HFF-Myc (cell line): ENCODE data around the gene ETV6.

Experiments used
- DNase-seq: peaks from one replicate; pipeline ENCODE4 v3.0.0-alpha.2; 2011; ENCODE audit warnings: low read depth; ENCODE audit errors: extremely low read depth
- H3K4me3 ChIP-seq: replicated peaks from 2 replicates; pipeline ENCODE4 v1.5.1; 2011; ENCODE audit warnings: low read depth, mild to moderate bottlenecking, control low read depth, low read length
- TF ChIP-seq, protein P1 (sequence below): IDR thresholded peaks from 2 replicates; pipeline ENCODE4 v1.5.1; 2012; ENCODE audit warnings: mild to moderate bottlenecking, low read depth, low read length, control low read depth; ENCODE audit errors: missing control alignments

Gene ETV6

DNA sequence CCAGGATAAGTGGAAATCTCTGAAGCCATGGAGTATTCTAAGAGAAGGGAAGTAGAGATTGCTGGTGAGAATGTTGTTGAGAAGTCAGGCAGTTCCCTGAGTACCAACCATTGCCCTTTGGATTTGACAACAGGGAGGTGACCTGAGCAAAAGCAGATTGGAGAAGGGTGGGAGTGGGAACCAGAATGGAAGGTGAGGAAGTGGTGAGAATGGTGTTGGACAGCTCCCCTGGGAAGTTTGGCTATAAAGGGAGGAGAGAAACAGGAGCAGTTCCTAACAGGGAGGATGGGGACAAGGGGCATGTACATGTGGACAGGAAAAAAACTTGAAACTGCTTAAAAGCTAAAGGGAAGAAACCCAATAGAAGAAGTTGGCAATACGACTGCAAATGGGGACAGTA, 198.1 kb downstream of the ETV6 start:
- TF ChIP-seq, protein P1, sequence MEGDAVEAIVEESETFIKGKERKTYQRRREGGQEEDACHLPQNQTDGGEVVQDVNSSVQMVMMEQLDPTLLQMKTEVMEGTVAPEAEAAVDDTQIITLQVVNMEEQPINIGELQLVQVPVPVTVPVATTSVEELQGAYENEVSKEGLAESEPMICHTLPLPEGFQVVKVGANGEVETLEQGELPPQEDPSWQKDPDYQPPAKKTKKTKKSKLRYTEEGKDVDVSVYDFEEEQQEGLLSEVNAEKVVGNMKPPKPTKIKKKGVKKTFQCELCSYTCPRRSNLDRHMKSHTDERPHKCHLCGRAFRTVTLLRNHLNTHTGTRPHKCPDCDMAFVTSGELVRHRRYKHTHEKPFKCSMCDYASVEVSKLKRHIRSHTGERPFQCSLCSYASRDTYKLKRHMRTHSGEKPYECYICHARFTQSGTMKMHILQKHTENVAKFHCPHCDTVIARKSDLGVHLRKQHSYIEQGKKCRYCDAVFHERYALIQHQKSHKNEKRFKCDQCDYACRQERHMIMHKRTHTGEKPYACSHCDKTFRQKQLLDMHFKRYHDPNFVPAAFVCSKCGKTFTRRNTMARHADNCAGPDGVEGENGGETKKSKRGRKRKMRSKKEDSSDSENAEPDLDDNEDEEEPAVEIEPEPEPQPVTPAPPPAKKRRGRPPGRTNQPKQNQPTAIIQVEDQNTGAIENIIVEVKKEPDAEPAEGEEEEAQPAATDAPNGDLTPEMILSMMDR, result no peak
- no peak overlapping the region for H3K4me3 ChIP-seq
- DNase-seq, result no peak

DNA sequence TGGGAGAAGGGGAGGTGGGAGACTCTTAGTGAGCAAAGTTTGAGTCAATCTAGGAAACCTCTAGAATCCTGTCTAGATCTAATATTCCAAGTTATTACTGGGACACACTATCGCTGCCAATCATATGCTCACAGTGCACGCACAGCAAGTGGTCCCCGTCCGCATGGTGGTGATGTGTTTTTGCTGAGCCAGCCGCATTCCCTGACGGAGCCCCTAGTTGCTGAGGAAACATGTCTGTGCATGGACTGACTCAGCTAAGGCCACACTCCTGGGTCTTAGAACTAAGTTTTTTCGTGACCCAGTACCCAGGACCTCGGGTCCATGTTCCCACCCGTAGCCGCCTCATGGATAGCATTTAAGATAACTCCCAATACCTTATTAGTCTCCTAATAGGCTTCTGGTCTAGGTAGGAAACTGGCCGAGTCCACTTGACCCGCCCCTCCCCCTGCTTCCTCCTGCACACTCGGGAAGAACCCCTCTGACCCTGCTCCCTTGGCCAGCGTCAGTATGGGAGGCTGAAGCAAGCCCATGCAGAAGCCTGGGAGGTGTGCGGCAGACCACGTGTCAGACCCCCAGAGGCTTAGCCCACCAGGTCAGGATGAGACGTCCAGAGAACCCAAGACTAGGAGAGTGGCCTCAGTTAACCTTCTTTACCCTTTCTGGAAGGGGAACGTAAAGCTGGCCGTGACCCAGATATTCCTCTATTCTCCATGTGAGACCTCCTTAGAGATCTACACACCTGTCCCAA, 200.5 kb downstream of the ETV6 start:
- H3K4me3 ChIP-seq, result no peak overlapping the region
- TF ChIP-seq, protein P1, result no peak
- no peak for DNase-seq

DNA sequence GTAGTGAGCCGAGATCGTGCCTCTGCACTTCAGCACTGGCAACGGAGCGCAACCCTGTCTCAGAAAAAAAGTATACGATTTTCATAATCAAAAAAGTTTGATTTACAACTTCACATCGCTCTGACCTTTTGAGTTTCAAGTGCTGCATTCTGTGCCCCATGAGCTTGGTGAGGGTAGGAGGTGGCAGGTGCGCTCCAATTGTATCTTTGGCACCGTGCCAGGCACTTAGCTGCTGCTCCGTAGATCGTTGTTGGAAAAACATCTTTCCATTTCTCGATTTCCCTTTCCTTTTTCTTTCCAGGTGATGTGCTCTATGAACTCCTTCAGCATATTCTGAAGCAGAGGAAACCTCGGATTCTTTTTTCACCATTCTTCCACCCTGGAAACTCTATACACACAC, 203.7 kb downstream of the ETV6 start:
- no peak overlapping the region for H3K4me3 ChIP-seq
- no peak for DNase-seq
- TF ChIP-seq, protein P1, result no peak

DNA sequence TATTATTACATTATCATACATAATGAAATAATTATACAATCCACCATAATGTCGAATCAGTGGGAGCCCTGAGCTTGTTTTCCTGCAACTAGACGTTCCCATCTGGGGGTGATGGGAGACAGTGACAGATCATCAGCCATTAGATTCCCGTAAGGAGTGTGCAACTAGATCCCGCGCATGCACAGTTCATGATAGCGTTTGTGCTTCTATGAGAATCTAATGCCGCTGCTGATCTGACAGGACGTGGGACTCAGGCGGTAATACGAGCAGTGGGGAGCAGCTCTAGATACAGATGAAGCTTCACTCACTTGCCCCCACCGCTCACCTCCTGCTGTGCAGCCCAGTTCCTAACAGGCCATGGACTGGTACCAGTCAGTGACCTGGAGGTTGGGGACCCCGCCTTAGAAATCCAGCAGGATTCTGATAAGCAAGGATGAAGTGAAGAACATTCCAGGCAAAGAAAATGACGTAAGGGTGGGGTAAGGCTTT, 204.6 kb downstream of the ETV6 start:
- H3K4me3 ChIP-seq, result no peak overlapping the region

DNA sequence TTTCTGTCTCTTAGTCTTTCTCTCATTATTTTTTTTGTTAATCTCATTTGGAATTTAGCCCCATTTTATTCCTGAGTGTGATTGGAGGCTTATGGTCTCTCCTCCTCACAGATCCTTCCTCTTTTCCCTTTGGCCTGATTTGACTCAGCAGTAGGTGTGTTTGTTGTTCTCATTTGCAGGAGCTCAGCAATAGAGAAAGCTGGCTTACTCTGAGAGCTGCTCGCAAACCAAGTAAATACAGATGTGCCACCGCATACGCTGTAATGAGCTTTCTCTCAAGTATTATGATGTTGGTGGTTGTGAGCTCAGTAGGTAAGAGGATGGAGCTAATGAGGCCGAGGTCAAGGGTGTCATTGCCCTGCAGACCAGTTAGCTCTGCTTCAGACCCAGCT, 206.5 kb downstream of the ETV6 start:
- TF ChIP-seq, protein P1, result no peak
- no peak for DNase-seq
- no peak overlapping the region for H3K4me3 ChIP-seq

More for the DNA sequence above, 204.6 kb downstream of the ETV6 start:
- DNase-seq, result no peak
- TF ChIP-seq, protein P1, result no peak

GRCh38 chr12:11856971-11857370, 207.5 kb downstream of the ETV6 start:
- no peak overlapping the region for H3K4me3 ChIP-seq
- TF ChIP-seq, protein P1, result no peak
- DNase-seq, result no peak
